ENCODE results near the gene U2AF2.

U2AF2 gene

DNA sequence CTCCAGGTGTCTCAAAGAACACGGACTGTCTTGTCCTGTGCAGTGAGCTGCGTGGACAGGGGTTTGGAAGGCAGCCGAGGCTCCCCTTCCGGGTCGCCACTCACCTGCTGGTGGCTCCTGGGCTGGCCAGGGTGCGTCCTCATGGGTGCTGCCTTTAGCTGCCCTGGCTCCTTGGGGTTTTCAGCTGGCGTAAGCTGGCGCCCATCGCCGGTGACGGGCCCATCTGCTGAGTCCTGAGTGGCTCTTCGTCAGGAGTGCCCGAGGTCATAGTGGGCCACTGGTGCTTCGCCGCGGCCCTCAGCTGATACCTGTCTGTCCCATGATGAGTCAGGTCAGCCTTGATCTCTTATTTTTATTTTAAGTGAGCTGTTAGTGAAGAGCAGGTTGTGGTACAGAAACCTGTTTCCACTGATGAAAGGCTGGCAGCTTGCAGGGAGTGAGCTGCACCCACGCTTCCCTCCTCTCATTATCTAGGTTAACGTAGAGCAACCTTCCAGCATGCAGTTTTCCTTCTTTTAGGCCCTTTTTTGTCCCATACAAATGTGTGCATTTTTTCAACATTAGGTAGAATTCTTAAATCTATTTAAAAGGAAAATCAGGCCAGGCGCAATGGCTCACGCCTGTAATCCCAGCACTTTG, 38.6 kb downstream of the U2AF2 start:
- H3K9ac ChIP-seq (ENCODE audit: low read length in 2 of 2) = no peak overlapping the region
- peaks cover 41 to 53% of the 10 kb centered on the region in 2 donors for H3K36me3 ChIP-seq (ENCODE audit: control insufficient read depth in 2 of 2, insufficient read depth in 2 of 2, low read length in 2 of 2)
- no peak overlapping the region for H3K27ac ChIP-seq (ENCODE audit: low read length)
- no peak overlapping the region for H3K4me3 ChIP-seq (ENCODE audit: low read length in 2 of 2)
- no peaks in the 10 kb centered on the region for H3K4me1 ChIP-seq (ENCODE audit: control insufficient read depth, insufficient read depth, low read length)
- H3K27me3 ChIP-seq (ENCODE audit: control insufficient read depth in 1 of 2, insufficient read depth in 2 of 2, low read length in 2 of 2) = no peaks in the 10 kb centered on the region
- no peaks in the 10 kb centered on the region for H3K9me3 ChIP-seq (ENCODE audit: control insufficient read depth in 2 of 2, low read length in 2 of 2)

DNA sequence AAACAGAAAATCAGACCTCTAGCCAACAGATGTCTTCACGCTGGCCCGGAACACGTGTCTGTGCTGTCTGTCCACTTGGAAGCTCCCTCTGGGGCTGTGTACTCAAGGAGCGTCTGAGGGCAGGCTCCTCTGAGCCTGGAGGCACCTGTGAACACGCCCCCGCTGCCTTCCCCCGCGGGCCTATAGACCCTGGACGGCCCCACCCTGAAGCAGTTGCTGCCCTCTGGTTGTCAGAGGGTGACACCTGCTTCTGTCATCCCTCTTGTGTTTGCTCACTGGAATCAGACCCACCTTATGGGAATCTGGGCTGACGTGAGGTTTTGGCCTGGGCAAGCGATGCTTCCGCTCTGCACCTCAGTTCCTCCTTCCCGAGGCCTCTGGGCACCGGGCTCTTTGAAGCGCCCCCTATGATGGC, 39.4 kb downstream of the U2AF2 start:
- Histone ChIP-seq H3K4me1 (ENCODE audit: control insufficient read depth, insufficient read depth, low read length) (no peaks in the 10 kb centered on the region), H3K9ac (ENCODE audit: low read length in 2 of 2) (no peak overlapping the region), H3K27ac (ENCODE audit: low read length) (no peak overlapping the region), H3K9me3 (ENCODE audit: control insufficient read depth in 2 of 2, low read length in 2 of 2) (no peaks in the 10 kb centered on the region), H3K27me3 (ENCODE audit: control insufficient read depth in 1 of 2, insufficient read depth in 2 of 2, low read length in 2 of 2) (no peaks in the 10 kb centered on the region), H3K4me3 (ENCODE audit: low read length in 2 of 2) (no peak overlapping the region), H3K36me3 (ENCODE audit: control insufficient read depth in 2 of 2, insufficient read depth in 2 of 2, low read length in 2 of 2) (peaks cover 35 to 50% of the 10 kb centered on the region in 2 donors)

DNA sequence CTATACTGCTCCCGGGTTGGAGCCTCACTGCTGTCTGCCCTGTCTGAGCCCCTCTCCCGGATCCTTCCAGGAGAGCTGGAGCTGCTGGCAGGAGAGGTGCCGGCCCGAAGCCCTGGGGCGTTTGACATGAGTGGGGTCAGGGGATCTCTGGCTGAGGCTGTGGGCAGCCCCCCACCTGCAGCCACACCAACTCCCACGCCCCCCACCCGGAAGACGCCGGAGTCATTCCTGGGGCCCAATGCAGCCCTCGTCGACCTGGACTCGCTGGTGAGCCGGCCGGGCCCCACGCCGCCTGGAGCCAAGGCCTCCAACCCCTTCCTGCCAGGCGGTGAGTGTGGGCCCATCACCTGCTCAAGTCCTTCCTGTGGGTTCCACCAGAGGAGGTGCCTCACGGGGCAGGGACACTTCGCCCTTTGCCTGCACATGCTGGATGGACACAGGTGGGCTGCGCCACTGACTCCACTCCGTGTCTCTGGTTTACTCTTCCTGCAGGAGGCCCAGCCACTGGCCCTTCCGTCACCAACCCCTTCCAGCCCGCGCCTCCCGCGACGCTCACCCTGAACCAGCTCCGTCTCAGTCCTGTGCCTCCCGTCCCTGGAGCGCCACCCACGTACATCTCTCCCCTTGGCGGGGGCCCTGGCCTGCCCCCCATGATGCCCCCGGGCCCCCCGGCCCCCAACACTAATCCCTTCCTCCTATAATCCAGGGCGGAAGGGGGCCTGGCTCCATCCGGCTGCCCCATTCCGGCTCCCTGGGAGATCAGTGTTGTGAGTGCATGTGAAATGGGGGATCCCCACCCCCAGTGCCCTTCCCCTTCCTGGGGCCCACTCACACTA, 40.0 kb downstream of the U2AF2 start:
- H3K4me3 ChIP-seq (ENCODE audit: low read length in 2 of 2) = no peak overlapping the region
- no peaks in the 10 kb centered on the region for H3K4me1 ChIP-seq (ENCODE audit: control insufficient read depth, insufficient read depth, low read length)
- no peak overlapping the region for H3K27ac ChIP-seq (ENCODE audit: low read length)
- no peaks in the 10 kb centered on the region for H3K27me3 ChIP-seq (ENCODE audit: control insufficient read depth in 1 of 2, insufficient read depth in 2 of 2, low read length in 2 of 2)
- H3K9ac ChIP-seq (ENCODE audit: low read length in 2 of 2) = no peak overlapping the region
- H3K36me3 ChIP-seq (ENCODE audit: control insufficient read depth in 2 of 2, insufficient read depth in 2 of 2, low read length in 2 of 2) = peaks cover 29 to 45% of the 10 kb centered on the region in 2 donors
- no peaks in the 10 kb centered on the region for H3K9me3 ChIP-seq (ENCODE audit: control insufficient read depth in 2 of 2, low read length in 2 of 2)

DNA sequence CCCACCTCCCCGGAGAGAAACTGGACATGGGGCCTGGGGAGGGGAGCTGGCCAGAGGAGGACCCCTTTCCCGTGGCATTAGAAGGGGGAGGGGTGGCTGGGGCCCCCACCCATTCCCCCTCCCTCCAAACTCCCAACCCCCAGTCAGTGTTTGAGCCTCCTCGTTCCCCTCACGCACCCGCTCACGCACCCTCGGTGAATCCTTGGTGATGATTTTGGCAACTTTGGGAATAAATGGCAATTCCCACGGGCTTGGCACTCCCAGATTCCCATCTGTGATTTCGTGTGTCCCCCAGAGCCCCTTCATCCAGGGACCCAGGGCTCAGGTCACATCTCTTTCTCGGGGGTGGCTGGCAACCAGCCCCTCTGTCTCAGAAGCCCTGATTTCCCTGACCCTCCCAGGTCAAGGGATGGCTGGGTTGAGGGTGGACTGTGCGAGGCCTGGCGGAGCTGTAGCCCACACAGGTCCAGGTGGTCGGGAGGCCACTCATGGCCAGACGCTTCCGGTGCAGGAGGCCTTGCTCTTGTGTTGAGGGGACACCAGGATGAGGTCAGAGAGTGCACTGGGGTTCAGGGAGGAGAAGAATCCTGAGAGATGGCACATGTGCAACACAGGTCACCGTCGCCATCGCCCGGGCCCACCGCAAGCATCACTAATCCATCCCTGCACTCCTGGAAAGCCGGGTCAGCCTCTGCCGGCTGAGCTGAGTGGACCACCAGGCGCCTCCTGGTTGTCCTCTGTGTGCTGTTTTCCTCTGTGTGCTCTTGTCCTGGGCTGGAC, 40.9 kb downstream of the U2AF2 start:
- H3K9me3 ChIP-seq (ENCODE audit: control insufficient read depth in 2 of 2, low read length in 2 of 2) = no peaks in the 10 kb centered on the region
- H3K36me3 ChIP-seq (ENCODE audit: control insufficient read depth in 2 of 2, insufficient read depth in 2 of 2, low read length in 2 of 2) = peaks cover 21 to 39% of the 10 kb centered on the region in 2 donors
- no peak overlapping the region for H3K4me3 ChIP-seq (ENCODE audit: low read length in 2 of 2)
- no peak overlapping the region for H3K9ac ChIP-seq (ENCODE audit: low read length in 2 of 2)
- H3K27me3 ChIP-seq (ENCODE audit: control insufficient read depth in 1 of 2, insufficient read depth in 2 of 2, low read length in 2 of 2) = no peaks in the 10 kb centered on the region
- no peak overlapping the region for H3K27ac ChIP-seq (ENCODE audit: low read length)
- no peaks in the 10 kb centered on the region for H3K4me1 ChIP-seq (ENCODE audit: control insufficient read depth, insufficient read depth, low read length)

DNA sequence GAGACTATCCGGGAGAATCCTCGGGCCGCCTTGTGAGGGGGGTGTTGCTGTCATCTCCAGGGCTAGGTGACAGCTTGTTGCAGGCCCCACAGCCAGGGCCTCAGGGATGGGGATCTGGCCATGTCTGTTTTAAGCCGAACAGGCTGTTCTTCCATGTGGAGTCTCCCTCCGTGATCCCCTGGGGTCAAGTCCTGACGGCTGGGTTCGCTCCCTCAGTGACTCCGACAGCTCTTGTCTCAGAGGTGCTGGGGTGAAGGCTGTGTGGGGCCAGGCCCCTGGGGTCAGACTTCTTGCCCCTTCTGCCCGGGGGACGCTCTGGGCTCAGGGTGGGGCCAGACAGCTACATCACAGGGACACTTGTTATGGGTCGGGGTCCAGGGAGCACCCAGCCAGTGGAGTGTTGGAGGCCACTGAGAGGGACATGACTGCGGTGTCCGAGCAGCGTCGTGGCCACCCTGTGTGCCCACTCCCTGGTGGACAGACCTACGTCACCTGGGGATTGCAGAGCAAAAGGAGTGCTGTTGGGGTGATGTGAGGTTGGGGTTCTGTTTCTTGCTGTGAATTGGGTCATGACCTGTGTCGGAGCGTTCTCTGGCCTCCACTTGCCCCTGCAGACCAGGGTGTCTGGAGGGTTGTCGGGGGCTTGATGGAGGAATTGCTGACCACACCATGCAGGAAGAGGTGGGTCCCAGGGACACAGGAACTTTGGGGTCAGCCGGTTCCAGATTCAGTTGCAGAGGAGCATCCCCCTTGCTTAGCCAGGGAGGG, 41.6 kb downstream of the U2AF2 start:
- no peak overlapping the region for H3K27ac ChIP-seq (ENCODE audit: low read length)
- no peaks in the 10 kb centered on the region for H3K9me3 ChIP-seq (ENCODE audit: control insufficient read depth in 2 of 2, low read length in 2 of 2)
- H3K4me3 ChIP-seq (ENCODE audit: low read length in 2 of 2) = no peak overlapping the region
- H3K27me3 ChIP-seq (ENCODE audit: control insufficient read depth in 1 of 2, insufficient read depth in 2 of 2, low read length in 2 of 2) = no peaks in the 10 kb centered on the region
- no peaks in the 10 kb centered on the region for H3K4me1 ChIP-seq (ENCODE audit: control insufficient read depth, insufficient read depth, low read length)
- H3K36me3 ChIP-seq (ENCODE audit: control insufficient read depth in 2 of 2, insufficient read depth in 2 of 2, low read length in 2 of 2) = peaks cover 16 to 35% of the 10 kb centered on the region in 2 donors
- H3K9ac ChIP-seq (ENCODE audit: low read length in 2 of 2) = no peak overlapping the region

DNA sequence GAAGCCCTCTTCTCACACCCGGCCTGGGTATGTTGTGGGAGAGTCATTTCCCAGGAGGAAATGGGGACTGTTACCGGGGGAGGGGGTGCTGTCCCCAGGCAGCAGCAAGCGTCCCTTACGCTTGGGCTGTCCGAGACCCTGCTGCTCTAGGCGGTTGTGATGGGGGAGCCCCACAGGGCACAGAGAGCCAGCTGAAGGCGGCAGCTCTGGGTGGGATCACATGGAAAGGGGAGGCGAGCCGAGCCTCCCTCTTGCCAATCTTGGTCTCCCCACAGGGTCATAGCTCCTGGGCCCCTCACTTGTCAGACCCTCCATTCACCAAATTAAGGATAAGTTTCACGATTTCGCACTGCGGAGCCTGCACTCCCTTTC, 42.2 kb downstream of the U2AF2 start:
- no peaks in the 10 kb centered on the region for H3K27me3 ChIP-seq (ENCODE audit: control insufficient read depth in 1 of 2, insufficient read depth in 2 of 2, low read length in 2 of 2)
- no peak overlapping the region for H3K4me3 ChIP-seq (ENCODE audit: low read length in 2 of 2)
- H3K9me3 ChIP-seq (ENCODE audit: control insufficient read depth in 2 of 2, low read length in 2 of 2) = no peaks in the 10 kb centered on the region
- no peak overlapping the region for H3K9ac ChIP-seq (ENCODE audit: low read length in 2 of 2)
- peaks cover 14 to 35% of the 10 kb centered on the region in 2 donors for H3K36me3 ChIP-seq (ENCODE audit: control insufficient read depth in 2 of 2, insufficient read depth in 2 of 2, low read length in 2 of 2)
- H3K27ac ChIP-seq (ENCODE audit: low read length) = no peak overlapping the region
- no peaks in the 10 kb centered on the region for H3K4me1 ChIP-seq (ENCODE audit: control insufficient read depth, insufficient read depth, low read length)

DNA sequence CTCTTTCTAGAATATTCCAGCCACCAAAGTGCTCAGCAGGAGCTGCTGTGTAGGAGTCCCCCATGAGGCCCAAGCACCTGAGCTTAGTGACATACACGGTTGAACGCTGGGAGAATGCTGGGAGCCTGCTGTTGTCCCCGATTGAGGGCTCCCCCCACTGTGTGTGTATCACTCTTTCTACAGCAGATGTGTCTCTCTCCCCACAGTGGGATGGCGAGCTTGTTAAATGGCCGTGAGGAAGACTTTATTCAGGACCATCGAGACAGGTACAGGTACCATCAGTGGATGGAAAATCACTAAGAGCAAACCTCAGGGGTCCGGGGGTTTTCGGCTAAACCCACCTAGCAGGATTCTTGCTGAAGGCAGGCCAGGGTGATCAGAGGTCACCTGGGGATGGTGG, 42.9 kb downstream of the U2AF2 start:
- Histone ChIP-seq H3K27ac (ENCODE audit: low read length) (no peak overlapping the region), H3K9me3 (ENCODE audit: control insufficient read depth in 2 of 2, low read length in 2 of 2) (no peaks in the 10 kb centered on the region), H3K9ac (ENCODE audit: low read length in 2 of 2) (no peak overlapping the region), H3K27me3 (ENCODE audit: control insufficient read depth in 1 of 2, insufficient read depth in 2 of 2, low read length in 2 of 2) (no peaks in the 10 kb centered on the region), H3K36me3 (ENCODE audit: control insufficient read depth in 2 of 2, insufficient read depth in 2 of 2, low read length in 2 of 2) (peaks cover 14 to 35% of the 10 kb centered on the region in 2 donors), H3K4me1 (ENCODE audit: control insufficient read depth, insufficient read depth, low read length) (no peaks in the 10 kb centered on the region), H3K4me3 (ENCODE audit: low read length in 2 of 2) (no peak overlapping the region)

DNA sequence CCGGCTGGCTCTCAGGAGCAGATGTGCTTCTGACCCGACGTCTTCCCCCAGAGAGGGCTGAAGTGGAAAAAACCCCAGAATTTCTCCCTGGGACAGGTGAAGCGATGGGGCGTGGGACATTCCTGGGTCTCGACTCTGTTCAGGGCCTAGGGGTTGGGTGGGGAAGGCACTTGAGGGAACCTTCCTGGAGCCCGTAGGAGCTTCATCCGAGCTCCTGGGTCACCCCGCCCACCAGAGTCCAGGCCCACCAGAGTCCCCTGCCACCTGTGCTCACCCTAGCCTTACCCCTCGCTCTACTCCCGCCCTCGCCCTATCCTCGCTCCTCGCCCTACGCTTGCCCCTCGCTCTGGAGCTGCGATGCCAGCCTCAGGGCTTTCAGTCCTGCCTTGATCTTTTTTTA, 43.4 kb downstream of the U2AF2 start:
- no peaks in the 10 kb centered on the region for H3K4me1 ChIP-seq (ENCODE audit: control insufficient read depth, insufficient read depth, low read length)
- no peak overlapping the region for H3K9ac ChIP-seq (ENCODE audit: low read length in 2 of 2)
- H3K27ac ChIP-seq (ENCODE audit: low read length) = no peak overlapping the region
- H3K4me3 ChIP-seq (ENCODE audit: low read length in 2 of 2) = no peak overlapping the region
- H3K36me3 ChIP-seq (ENCODE audit: control insufficient read depth in 2 of 2, insufficient read depth in 2 of 2, low read length in 2 of 2) = peaks cover 8 to 31% of the 10 kb centered on the region in 2 donors
- no peaks in the 10 kb centered on the region for H3K27me3 ChIP-seq (ENCODE audit: control insufficient read depth in 1 of 2, insufficient read depth in 2 of 2, low read length in 2 of 2)
- H3K9me3 ChIP-seq (ENCODE audit: control insufficient read depth in 2 of 2, low read length in 2 of 2) = no peaks in the 10 kb centered on the region

DNA sequence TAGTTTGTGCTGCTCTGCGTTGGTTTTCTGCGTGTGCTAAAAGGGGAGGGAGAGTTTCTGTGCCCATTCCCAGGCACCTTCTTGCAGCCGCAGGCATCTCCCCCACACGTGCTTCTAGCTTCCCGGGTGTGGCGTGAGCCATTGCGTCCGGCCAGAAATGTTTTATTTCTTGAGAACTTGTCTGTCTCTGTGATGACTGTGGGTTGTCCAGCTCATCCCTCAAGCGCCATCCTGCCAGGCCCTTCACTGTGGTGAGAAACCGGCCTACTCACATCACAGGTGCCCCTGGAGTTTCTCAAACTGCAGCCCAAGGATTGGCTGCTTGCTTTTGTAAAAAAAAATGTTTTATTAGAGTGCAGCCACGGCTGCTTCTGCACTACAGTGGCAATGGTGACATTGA, 44.4 kb downstream of the U2AF2 start:
- Histone ChIP-seq H3K9ac (ENCODE audit: low read length in 2 of 2) (no peak overlapping the region), H3K27me3 (ENCODE audit: control insufficient read depth in 1 of 2, insufficient read depth in 2 of 2, low read length in 2 of 2) (no peaks in the 10 kb centered on the region), H3K27ac (ENCODE audit: low read length) (no peak overlapping the region), H3K36me3 (ENCODE audit: control insufficient read depth in 2 of 2, insufficient read depth in 2 of 2, low read length in 2 of 2) (peaks cover 4 to 24% of the 10 kb centered on the region in 2 donors), H3K4me1 (ENCODE audit: control insufficient read depth, insufficient read depth, low read length) (no peaks in the 10 kb centered on the region), H3K9me3 (ENCODE audit: control insufficient read depth in 2 of 2, low read length in 2 of 2) (no peaks in the 10 kb centered on the region), H3K4me3 (ENCODE audit: low read length in 2 of 2) (no peak overlapping the region)

DNA sequence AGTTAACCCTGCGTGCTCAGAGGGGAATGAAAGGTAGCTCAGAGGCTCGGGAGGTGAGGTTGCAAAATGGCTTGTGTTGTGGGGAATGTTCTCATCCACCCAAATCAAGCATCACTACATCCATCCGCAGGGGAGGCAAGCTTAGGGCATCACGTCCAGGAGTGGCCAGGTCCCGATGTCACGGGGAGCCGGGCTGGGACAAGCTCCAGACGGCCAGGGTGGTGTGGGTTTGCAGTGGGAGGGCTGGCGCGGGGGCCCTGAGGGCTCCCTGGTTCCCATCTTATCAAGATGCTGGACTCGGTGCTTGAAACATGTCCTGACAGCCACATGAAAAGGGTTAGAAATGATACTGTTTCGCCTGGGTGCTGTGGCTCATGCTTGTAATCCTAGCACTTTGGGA, 46.0 kb downstream of the U2AF2 start:
- Histone ChIP-seq H3K27me3 (ENCODE audit: control insufficient read depth in 1 of 2, insufficient read depth in 2 of 2, low read length in 2 of 2) (no peaks in the 10 kb centered on the region), H3K9me3 (ENCODE audit: control insufficient read depth in 2 of 2, low read length in 2 of 2) (no peaks in the 10 kb centered on the region), H3K36me3 (ENCODE audit: control insufficient read depth in 2 of 2, insufficient read depth in 2 of 2, low read length in 2 of 2) (peaks cover 3 to 17% of the 10 kb centered on the region in 2 donors), H3K27ac (ENCODE audit: low read length) (no peak overlapping the region), H3K4me1 (ENCODE audit: control insufficient read depth, insufficient read depth, low read length) (no peaks in the 10 kb centered on the region), H3K4me3 (ENCODE audit: low read length in 2 of 2) (no peak overlapping the region), H3K9ac (ENCODE audit: low read length in 2 of 2) (no peak overlapping the region)
